AG04450 (cell line): Measurements from ENCODE around the gene C16orf95. TPM values are rescaled to one million over a fixed set of nuclear protein-coding genes. Genes with fewer than 3 reads are reported as not detected.

Experiments
- CTCF ChIA-PET: fragments of 300-600, 350-600 bp; formaldehyde crosslinking; extraction: SDS; loops from one replicate; lab custom pipeline; 2022; ENCODE audit warnings: antibody characterized with exemption, inconsistent platforms; lab: Charles Lee
- POLR2A ChIA-PET: fragments of 350-600 bp; formaldehyde crosslinking; extraction: SDS; loops from one replicate; lab custom pipeline; 2021; ENCODE audit warnings: antibody characterized with exemption, inconsistent platforms; lab: Yijun Ruan, JAX
- DNase-seq: peaks from one replicate; pipeline ENCODE4 v3.0.0-alpha.2; 2011; ENCODE audit warnings: low read depth, low spot score
- H3K27ac ChIP-seq: one replicate; pipeline ENCODE4 v1.5.1; 2012; ENCODE audit warnings: low read depth, low read length, control low read depth
- H3K27me3 ChIP-seq: one replicate; pipeline ENCODE4 v1.6.0; 2012; ENCODE audit warnings: low read length; ENCODE audit not compliant: control insufficient read depth, insufficient read depth
- H3K4me3 ChIP-seq: 2 replicates; pipeline ENCODE4 v1.5.1; 2011; ENCODE audit warnings: mild to moderate bottlenecking, low read depth, low read length, control low read depth
- H3K9me3 ChIP-seq: 2 replicates; pipeline ENCODE4 v1.5.1; 2012; ENCODE audit warnings: low read length; ENCODE audit not compliant: control insufficient read depth, insufficient read depth
- polyA plus RNA-seq: library from polyadenylated mRNA; depleted of rRNA; stranded (reverse); fragments of >200 nt; gene quantifications from 2 replicates; pipeline ENCODE4 v1.2.3, GENCODE V29; 2011
- TF ChIP-seq, protein P1 (sequence below): IDR thresholded peaks from 2 replicates; pipeline ENCODE4 v1.5.1; 2011; ENCODE audit warnings: low read depth, low read length, control low read depth, inconsistent platforms

The C16orf95 gene
- polyA plus RNA-seq, 1 experiment, result 2.0 TPM

GRCh38 chr16:87332150-87332549 lies 15.0 kb upstream of the C16orf95 start:
- Histone ChIP-seq H3K9me3 (no peaks in the 10 kb centered on the region; the same call in 1 of the 2 replicates), H3K4me3 (no peak overlapping the region), H3K27me3 (no peaks in the 10 kb centered on the region), H3K27ac (no peak overlapping the region)
- TF ChIP-seq, protein P1, sequence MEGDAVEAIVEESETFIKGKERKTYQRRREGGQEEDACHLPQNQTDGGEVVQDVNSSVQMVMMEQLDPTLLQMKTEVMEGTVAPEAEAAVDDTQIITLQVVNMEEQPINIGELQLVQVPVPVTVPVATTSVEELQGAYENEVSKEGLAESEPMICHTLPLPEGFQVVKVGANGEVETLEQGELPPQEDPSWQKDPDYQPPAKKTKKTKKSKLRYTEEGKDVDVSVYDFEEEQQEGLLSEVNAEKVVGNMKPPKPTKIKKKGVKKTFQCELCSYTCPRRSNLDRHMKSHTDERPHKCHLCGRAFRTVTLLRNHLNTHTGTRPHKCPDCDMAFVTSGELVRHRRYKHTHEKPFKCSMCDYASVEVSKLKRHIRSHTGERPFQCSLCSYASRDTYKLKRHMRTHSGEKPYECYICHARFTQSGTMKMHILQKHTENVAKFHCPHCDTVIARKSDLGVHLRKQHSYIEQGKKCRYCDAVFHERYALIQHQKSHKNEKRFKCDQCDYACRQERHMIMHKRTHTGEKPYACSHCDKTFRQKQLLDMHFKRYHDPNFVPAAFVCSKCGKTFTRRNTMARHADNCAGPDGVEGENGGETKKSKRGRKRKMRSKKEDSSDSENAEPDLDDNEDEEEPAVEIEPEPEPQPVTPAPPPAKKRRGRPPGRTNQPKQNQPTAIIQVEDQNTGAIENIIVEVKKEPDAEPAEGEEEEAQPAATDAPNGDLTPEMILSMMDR, result no peak
- no peak for DNase-seq
- POLR2A ChIA-PET, result interaction anchor here (0.7 to 1.7 kb wide), 3 partner anchors 15 to 50 kb away, joined by 3 to 7 read pairs (median 4); partner anchors contain the start of gene C16orf95
- CTCF ChIA-PET, result interaction anchor here (0.8 to 1.0 kb wide), 2 partner anchors 10 to 270 kb away, joined by 3 read pairs; no protein-coding TSS in a partner anchor

GRCh38 chr16:87331241-87331801 lies 14.1 kb upstream of the C16orf95 start:
- Histone ChIP-seq H3K9me3 (no peaks in the 10 kb centered on the region; the same call in 1 of the 2 replicates), H3K27me3 (no peaks in the 10 kb centered on the region), H3K27ac (no peak overlapping the region), H3K4me3 (no peak overlapping the region)
- TF ChIP-seq, protein P1, result no peak
- DNase-seq, result no peak
- ChIA-PET CTCF (interaction anchor here (0.8 kb wide), 1 partner anchor 11 kb away, joined by 3 read pairs; no protein-coding TSS in a partner anchor), POLR2A (interaction anchor here (0.9 to 1.7 kb wide), 2 partner anchors 14 to 20 kb away, joined by 3 to 7 read pairs; partner anchors contain the start of gene C16orf95)

DNA sequence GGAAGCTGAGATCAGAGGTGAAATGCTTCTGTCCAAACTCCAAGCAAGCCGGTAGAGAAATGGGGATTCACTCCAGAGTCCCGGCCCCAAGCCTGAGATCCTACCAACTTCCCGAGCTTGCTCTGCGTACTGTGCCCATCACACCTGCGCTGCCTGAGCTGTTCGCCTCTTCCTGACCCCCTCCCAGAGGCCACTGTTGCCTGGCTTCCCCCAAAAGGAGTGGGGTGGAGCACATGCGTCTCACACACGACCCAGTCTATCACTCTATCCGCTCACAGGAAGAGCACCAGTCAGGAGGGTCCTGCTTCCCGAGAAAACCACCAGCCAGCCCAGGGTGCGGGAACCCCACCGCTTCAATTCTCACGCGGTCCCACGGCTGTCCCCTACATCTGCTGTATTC lies 13.5 kb upstream of the C16orf95 start:
- POLR2A ChIA-PET, result no interaction called here
- H3K27ac ChIP-seq, result no peak overlapping the region
- no peaks in the 10 kb centered on the region for H3K27me3 ChIP-seq
- TF ChIP-seq, protein P1, result no peak
- CTCF ChIA-PET, result no interaction called here
- DNase-seq, result no peak
- H3K4me3 ChIP-seq, result no peak overlapping the region
- no peaks in the 10 kb centered on the region; the same call in 1 of the 2 replicates for H3K9me3 ChIP-seq

DNA sequence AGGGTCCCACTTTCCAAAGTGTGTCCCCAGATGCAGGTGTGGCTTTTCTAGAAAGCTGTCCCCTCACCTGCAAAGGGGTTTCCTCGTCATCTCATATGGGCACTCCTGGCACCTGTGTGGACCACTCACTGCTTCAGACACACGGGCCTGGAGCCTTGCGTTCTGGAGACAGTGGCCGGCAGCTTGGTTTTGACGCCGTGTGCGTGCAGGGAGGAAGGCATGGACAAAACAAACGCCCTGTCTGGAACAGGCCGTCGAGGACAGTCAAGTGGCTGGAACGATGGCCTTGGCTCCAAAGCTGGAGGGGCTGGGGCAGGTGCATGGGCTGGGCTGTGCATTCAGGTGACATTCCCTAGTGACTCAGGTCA lies 13.0 kb upstream of the C16orf95 start:
- POLR2A ChIA-PET, result no interaction called here
- CTCF ChIA-PET, result no interaction called here
- no peak for DNase-seq
- TF ChIP-seq, protein P1, result no peak
- Histone ChIP-seq H3K4me3 (no peak overlapping the region), H3K9me3 (no peaks in the 10 kb centered on the region; the same call in 1 of the 2 replicates), H3K27me3 (no peaks in the 10 kb centered on the region), H3K27ac (no peak overlapping the region)

- ChIA-PET POLR2A (no interaction called here), CTCF (no interaction called here)
- Histone ChIP-seq H3K4me3 (no peak overlapping the region), H3K9me3 (no peaks in the 10 kb centered on the region; the same call in 1 of the 2 replicates), H3K27ac (no peak overlapping the region), H3K27me3 (no peaks in the 10 kb centered on the region)
- DNase-seq, result no peak
- TF ChIP-seq, protein P1, result no peak
Measured at GRCh38 chr16:87329436-87330256, 12.5 kb upstream of the C16orf95 start.
